ENCODE measurements around the gene ARL15. TPM values are rescaled to one million over a fixed set of nuclear protein-coding genes. Genes with fewer than 3 reads are reported as not detected.

The ARL15 gene
- total RNA-seq, 1 experiment from 2014 or later: 13.0 TPM

- Histone ChIP-seq H2AK5ac (ENCODE audit: insufficient read length, low read length) (no peak overlapping the region), H3K18ac (ENCODE audit: insufficient read length, low read depth, low read length) (no peak overlapping the region), H4K8ac (replicated peaks; ENCODE audit: insufficient read length, low read depth, low read length) (no peak overlapping the region), H4K91ac (ENCODE audit: insufficient read length, low read depth, low read length) (no peak overlapping the region), H3K23ac (ENCODE audit: insufficient read length, low read depth, low read length) (no peak overlapping the region), H3K9ac (ENCODE audit: extremely low read depth, insufficient read length, low read length) (no peak overlapping the region), H3K4me1 (ENCODE audit: insufficient read depth, low read length) (no peaks in the 10 kb centered on the region), H3K14ac (ENCODE audit: insufficient read depth, low read length) (no peak overlapping the region), H3K27ac (ENCODE audit: insufficient read length, low read depth, low read length) (no peak overlapping the region), H2BK12ac (ENCODE audit: insufficient read length, low read depth, low read length) (no peak overlapping the region), H3K4ac (ENCODE audit: low read depth, low read length) (no peak overlapping the region), H3K23me2 (ENCODE audit: insufficient read length, low read depth, low read length, poor library complexity, severe bottlenecking) (no peaks in the 10 kb centered on the region), H3K27me3 (ENCODE audit: insufficient read depth, low read length) (no peaks in the 10 kb centered on the region), H2AFZ (ENCODE audit: low read length) (no peak overlapping the region), H4K5ac (ENCODE audit: insufficient read length, low read depth, low read length) (no peak overlapping the region), H3K79me2 (ENCODE audit: insufficient read depth, low read length) (no peaks in the 10 kb centered on the region), H3K4me2 (ENCODE audit: insufficient read depth, insufficient read length, low read length) (no peak overlapping the region), H2BK5ac (ENCODE audit: insufficient read length, low read length) (no peak overlapping the region), H2BK15ac (ENCODE audit: low read depth, low read length) (no peak overlapping the region), H3K9me3 (ENCODE audit: control insufficient read depth, low read depth, low read length) (no peaks in the 10 kb centered on the region), H3K79me1 (ENCODE audit: insufficient read depth, low read depth, low read length, poor library complexity, severe bottlenecking) (no peaks in the 10 kb centered on the region), H4K20me1 (ENCODE audit: control insufficient read depth, insufficient read depth, insufficient read length) (no peaks in the 10 kb centered on the region), H3K56ac (ENCODE audit: insufficient read length, low read depth, low read length) (no peak overlapping the region), H3T11ph (ENCODE audit: low read length) (no peak overlapping the region), H2BK20ac (ENCODE audit: low read depth, low read length, poor library complexity, severe bottlenecking) (no peak overlapping the region), H2BK120ac (ENCODE audit: low read depth, low read length, poor library complexity, severe bottlenecking) (no peak overlapping the region)
- no peak for TF ChIP-seq CTCF (conservative IDR thresholded peaks at IDR 0.05)
- Mint-ChIP-seq H3K9me3 (no peaks in the 10 kb centered on the region), H3K27ac (peak overlapping the region in 1 of 3 experiments; percentile 29; a peak in 1 of 7 replicates), H3K27me3 (ENCODE audit: low read depth) (no peaks in the 10 kb centered on the region), H3K4me1 (peaks cover 34 to 40% of the 10 kb centered on the region in 2 experiments), H3K4me3 (no peak overlapping the region), H3K36me3 (ENCODE audit: insufficient read depth in 1 of 3, low read depth in 3 of 3) (no peaks in the 10 kb centered on the region)
- DNase-seq: no peak
- no CpG with 5 or more reads among the region's 1 CpG for WGBS (ENCODE audit: extremely low coverage, insufficient read length, low lambda C conversion rate)
These were observed 217.3 kb downstream of the ARL15 start for GRCh38 chr5:54093081-54093492.
